ENCODE results near the gene GAA.

Gene GAA

GRCh38 chr17:80106176-80106575 lies 4.8 kb downstream of the GAA start:
- Histone ChIP-seq H2AK5ac (ENCODE audit: low read length) (no peak overlapping the region), H2BK120ac (ENCODE audit: insufficient read depth, low read length, poor library complexity) (no peak overlapping the region), H3K9me3 (ENCODE audit: insufficient read depth, low read depth, low read length) (peaks cover 3% of the 10 kb centered on the region), H4K12ac (ENCODE audit: low read depth, low read length) (no peak overlapping the region), H2BK12ac (ENCODE audit: low read length) (no peak overlapping the region), H4K91ac (ENCODE audit: low read depth, low read length) (no peak overlapping the region), H3K27ac (ENCODE audit: low read depth, low read length) (no peak overlapping the region), H4K8ac (ENCODE audit: low read depth, low read length) (no peak overlapping the region), H3K4ac (ENCODE audit: low read depth, low read length) (no peak overlapping the region), H3K4me2 (ENCODE audit: low read length) (no peak overlapping the region), H3K14ac (ENCODE audit: low read length) (no peak overlapping the region), H3K23ac (ENCODE audit: low read length) (no peak overlapping the region), H3K36me3 (ENCODE audit: control insufficient read depth in 1 of 2, insufficient read depth in 2 of 2, low read length in 2 of 2) (peaks cover 0 to 4% of the 10 kb centered on the region in 2 experiments), H3K4me3 (ENCODE audit: low read depth, low read length) (no peak overlapping the region), H2AFZ (ENCODE audit: insufficient read depth, low read length, poor library complexity) (no peak overlapping the region), H2BK5ac (ENCODE audit: low read depth, low read length, poor library complexity) (no peak overlapping the region), H3K18ac (ENCODE audit: low read length) (no peak overlapping the region), H3K27me3 (ENCODE audit: insufficient read depth, low read length) (no peaks in the 10 kb centered on the region), H3K79me2 (ENCODE audit: control insufficient read depth, insufficient read depth, low read length, poor library complexity) (peaks cover 8% of the 10 kb centered on the region), H3K4me1 (ENCODE audit: control insufficient read depth in 1 of 2, insufficient read depth in 2 of 2, low read length in 2 of 2) (peaks cover 16 to 23% of the 10 kb centered on the region in 2 experiments), H3K79me1 (ENCODE audit: low read length) (peaks cover 6% of the 10 kb centered on the region), H3K9ac (ENCODE audit: low read length) (no peak overlapping the region)
- DNase-seq: no peak
- no CpG with 5 or more reads among the region's 10 CpGs for WGBS (ENCODE audit: extremely low coverage, insufficient coverage, insufficient read length)

GRCh38 chr17:80106751-80107150 lies 5.4 kb downstream of the GAA start:
- Histone ChIP-seq H3K36me3 (ENCODE audit: control insufficient read depth in 1 of 2, insufficient read depth in 2 of 2, low read length in 2 of 2) (peaks cover 0 to 4% of the 10 kb centered on the region in 2 experiments), H3K27me3 (ENCODE audit: insufficient read depth, low read length) (no peaks in the 10 kb centered on the region), H2BK12ac (ENCODE audit: low read length) (no peak overlapping the region), H4K8ac (ENCODE audit: low read depth, low read length) (no peak overlapping the region), H3K4me3 (ENCODE audit: low read depth, low read length) (no peak overlapping the region), H2AFZ (ENCODE audit: insufficient read depth, low read length, poor library complexity) (no peak overlapping the region), H3K79me1 (ENCODE audit: low read length) (peaks cover 5% of the 10 kb centered on the region), H3K79me2 (ENCODE audit: control insufficient read depth, insufficient read depth, low read length, poor library complexity) (peaks cover 4% of the 10 kb centered on the region), H3K4me2 (ENCODE audit: low read length) (no peak overlapping the region), H2BK120ac (ENCODE audit: insufficient read depth, low read length, poor library complexity) (no peak overlapping the region), H3K23ac (ENCODE audit: low read length) (no peak overlapping the region), H2BK5ac (ENCODE audit: low read depth, low read length, poor library complexity) (no peak overlapping the region), H4K91ac (ENCODE audit: low read depth, low read length) (no peak overlapping the region), H2AK5ac (ENCODE audit: low read length) (no peak overlapping the region), H3K4me1 (ENCODE audit: control insufficient read depth in 1 of 2, insufficient read depth in 2 of 2, low read length in 2 of 2) (peaks cover 22 to 29% of the 10 kb centered on the region in 2 experiments), H3K18ac (ENCODE audit: low read length) (no peak overlapping the region), H3K27ac (ENCODE audit: low read depth, low read length) (no peak overlapping the region), H3K9me3 (ENCODE audit: insufficient read depth, low read depth, low read length) (peaks cover 2% of the 10 kb centered on the region), H3K14ac (ENCODE audit: low read length) (no peak overlapping the region), H3K4ac (ENCODE audit: low read depth, low read length) (no peak overlapping the region), H4K12ac (ENCODE audit: low read depth, low read length) (no peak overlapping the region), H3K9ac (ENCODE audit: low read length) (no peak overlapping the region)
- DNase-seq: no peak
- WGBS (ENCODE audit: extremely low coverage, insufficient coverage, insufficient read length): no CpG with 5 or more reads among the region's 12 CpGs

GRCh38 chr17:80107231-80108021 lies 6.0 kb downstream of the GAA start:
- Histone ChIP-seq H3K4me3 (ENCODE audit: low read depth, low read length) (no peak overlapping the region), H4K12ac (ENCODE audit: low read depth, low read length) (no peak overlapping the region), H2AFZ (ENCODE audit: insufficient read depth, low read length, poor library complexity) (no peak overlapping the region), H4K91ac (ENCODE audit: low read depth, low read length) (no peak overlapping the region), H3K23ac (ENCODE audit: low read length) (no peak overlapping the region), H3K4me2 (ENCODE audit: low read length) (no peak overlapping the region), H3K27ac (ENCODE audit: low read depth, low read length) (no peak overlapping the region), H3K9ac (ENCODE audit: low read length) (no peak overlapping the region), H3K4me1 (ENCODE audit: control insufficient read depth in 1 of 2, insufficient read depth in 2 of 2, low read length in 2 of 2) (peaks cover 24 to 31% of the 10 kb centered on the region in 2 experiments), H3K9me3 (ENCODE audit: insufficient read depth, low read depth, low read length) (peaks cover 2% of the 10 kb centered on the region), H3K18ac (ENCODE audit: low read length) (no peak overlapping the region), H3K79me2 (ENCODE audit: control insufficient read depth, insufficient read depth, low read length, poor library complexity) (peaks cover 3% of the 10 kb centered on the region), H3K27me3 (ENCODE audit: insufficient read depth, low read length) (no peaks in the 10 kb centered on the region), H3K79me1 (ENCODE audit: low read length) (peaks cover 9% of the 10 kb centered on the region), H2BK12ac (ENCODE audit: low read length) (no peak overlapping the region), H2AK5ac (ENCODE audit: low read length) (no peak overlapping the region), H3K14ac (ENCODE audit: low read length) (no peak overlapping the region), H2BK5ac (ENCODE audit: low read depth, low read length, poor library complexity) (no peak overlapping the region), H3K36me3 (ENCODE audit: control insufficient read depth in 1 of 2, insufficient read depth in 2 of 2, low read length in 2 of 2) (peaks cover 0 to 4% of the 10 kb centered on the region in 2 experiments), H4K8ac (ENCODE audit: low read depth, low read length) (no peak overlapping the region), H3K4ac (ENCODE audit: low read depth, low read length) (no peak overlapping the region), H2BK120ac (ENCODE audit: insufficient read depth, low read length, poor library complexity) (no peak overlapping the region)
- no peak for DNase-seq
- WGBS (ENCODE audit: extremely low coverage, insufficient coverage, insufficient read length): no CpG with 5 or more reads among the region's 46 CpGs

- Histone ChIP-seq H3K4ac (ENCODE audit: low read depth, low read length) (no peak overlapping the region), H3K79me2 (ENCODE audit: control insufficient read depth, insufficient read depth, low read length, poor library complexity) (peaks cover 3% of the 10 kb centered on the region), H3K9me3 (ENCODE audit: insufficient read depth, low read depth, low read length) (peaks cover 2% of the 10 kb centered on the region), H3K18ac (ENCODE audit: low read length) (no peak overlapping the region), H2AK5ac (ENCODE audit: low read length) (no peak overlapping the region), H3K4me2 (ENCODE audit: low read length) (no peak overlapping the region), H3K36me3 (ENCODE audit: control insufficient read depth in 1 of 2, insufficient read depth in 2 of 2, low read length in 2 of 2) (peaks cover 3 to 4% of the 10 kb centered on the region in 2 experiments), H2BK12ac (ENCODE audit: low read length) (no peak overlapping the region), H3K27me3 (ENCODE audit: insufficient read depth, low read length) (no peaks in the 10 kb centered on the region), H3K9ac (ENCODE audit: low read length) (no peak overlapping the region), H4K12ac (ENCODE audit: low read depth, low read length) (no peak overlapping the region), H3K4me3 (ENCODE audit: low read depth, low read length) (no peak overlapping the region), H3K4me1 (ENCODE audit: control insufficient read depth in 1 of 2, insufficient read depth in 2 of 2, low read length in 2 of 2) (peaks cover 23 to 30% of the 10 kb centered on the region in 2 experiments), H2BK120ac (ENCODE audit: insufficient read depth, low read length, poor library complexity) (no peak overlapping the region), H3K14ac (ENCODE audit: low read length) (no peak overlapping the region), H2BK5ac (ENCODE audit: low read depth, low read length, poor library complexity) (no peak overlapping the region), H4K8ac (ENCODE audit: low read depth, low read length) (no peak overlapping the region), H4K91ac (ENCODE audit: low read depth, low read length) (no peak overlapping the region), H2AFZ (ENCODE audit: insufficient read depth, low read length, poor library complexity) (no peak overlapping the region), H3K23ac (ENCODE audit: low read length) (no peak overlapping the region), H3K79me1 (ENCODE audit: low read length) (peaks cover 9% of the 10 kb centered on the region), H3K27ac (ENCODE audit: low read depth, low read length) (no peak overlapping the region)
- DNase-seq: no peak
- WGBS (ENCODE audit: extremely low coverage, insufficient coverage, insufficient read length): no CpG with 5 or more reads among the region's 40 CpGs
Observed at GRCh38 chr17:80108036-80108971, 6.9 kb downstream of the GAA start.
